CD4-positive, alpha-beta T cell treated with Interleukin-4 for 4 hours (primary cell): Measurements from ENCODE around the gene MYH13.

ENCODE experiments used
- DNase-seq: peaks from one replicate; pipeline ENCODE4 v3.0.0-alpha.2; 2020

The MYH13 gene

DNA sequence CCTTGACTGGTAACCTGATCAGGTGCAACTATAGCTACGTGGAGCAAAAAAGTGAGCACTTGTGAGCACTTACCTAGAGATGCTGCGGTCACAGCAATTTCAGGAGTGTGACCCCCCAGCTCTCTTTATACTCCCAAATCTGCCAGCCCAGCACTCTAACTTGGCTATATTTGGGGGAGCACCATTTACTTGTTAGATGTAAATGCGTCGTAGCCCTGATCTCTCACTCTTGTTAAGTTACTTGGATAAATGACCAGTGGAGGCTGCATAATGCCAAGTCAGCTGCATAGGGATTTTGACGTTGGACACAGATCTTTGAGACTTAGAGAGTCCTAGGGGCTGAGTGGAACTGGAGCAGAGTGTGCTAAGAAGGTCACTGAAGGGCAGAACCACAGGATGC, at the start of gene MYH13:
TSS of gene MYH13 (minus strand) at position 101 of the 400 bp plus-strand sequence. CDS start 8,476 bp downstream, outside the sequence.
- DNase-seq: no peak

DNA sequence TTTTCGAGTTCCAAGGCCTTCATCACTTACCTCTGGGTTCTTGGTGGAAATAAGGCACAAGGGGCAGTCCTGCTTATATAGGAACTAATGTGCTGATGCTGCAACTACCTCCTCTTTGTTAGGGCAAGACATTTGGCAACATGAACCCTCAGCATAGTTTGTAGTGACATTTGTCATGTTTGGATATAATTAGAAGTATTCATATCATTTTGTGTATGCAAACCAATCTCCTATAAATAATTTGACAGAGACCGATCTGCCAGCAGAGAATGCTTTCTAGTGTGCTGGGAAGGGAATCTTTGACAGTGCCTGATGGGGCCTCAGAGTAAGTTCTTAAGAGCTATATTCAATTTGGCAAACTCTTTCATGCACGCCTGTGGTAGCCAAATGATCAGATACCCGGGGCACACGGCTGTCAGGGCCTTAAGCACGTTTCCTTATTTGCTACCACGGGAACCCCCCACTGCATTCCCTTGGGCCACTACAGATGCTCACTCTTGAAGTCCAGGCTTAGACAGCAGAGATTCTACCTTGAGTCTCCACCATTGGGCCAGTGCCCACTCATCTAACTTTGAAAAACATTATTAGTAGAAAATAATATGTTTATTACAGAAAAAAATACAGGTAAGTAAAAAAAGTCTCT, 49.2 kb upstream of the MYH13 start, which contains the start of gene MYH8:
TSS of gene MYH8 (minus strand) at position 51 of the 643 bp plus-strand sequence. CDS start 1,723 bp downstream, outside the sequence.
- no peak for DNase-seq

DNA sequence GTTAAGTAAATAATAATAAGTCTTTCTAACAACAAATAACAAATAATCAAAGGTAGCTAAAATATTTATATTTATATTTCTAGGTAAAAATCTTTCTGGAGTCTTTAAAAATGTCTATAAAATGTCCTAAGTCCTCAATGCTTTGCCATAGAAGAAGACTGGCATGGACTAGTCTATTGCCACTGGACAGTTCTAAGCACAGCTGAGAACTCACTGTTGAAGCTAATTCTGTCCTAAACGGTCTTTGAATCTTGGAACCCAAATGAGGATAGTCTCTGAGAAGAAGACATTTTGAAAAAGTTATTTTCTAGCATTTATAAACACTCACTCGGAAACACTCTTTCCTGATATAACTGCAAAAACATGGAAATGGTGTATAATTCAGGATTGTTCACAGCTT, 48.4 kb upstream of the MYH13 start:
- no peak for DNase-seq

DNA sequence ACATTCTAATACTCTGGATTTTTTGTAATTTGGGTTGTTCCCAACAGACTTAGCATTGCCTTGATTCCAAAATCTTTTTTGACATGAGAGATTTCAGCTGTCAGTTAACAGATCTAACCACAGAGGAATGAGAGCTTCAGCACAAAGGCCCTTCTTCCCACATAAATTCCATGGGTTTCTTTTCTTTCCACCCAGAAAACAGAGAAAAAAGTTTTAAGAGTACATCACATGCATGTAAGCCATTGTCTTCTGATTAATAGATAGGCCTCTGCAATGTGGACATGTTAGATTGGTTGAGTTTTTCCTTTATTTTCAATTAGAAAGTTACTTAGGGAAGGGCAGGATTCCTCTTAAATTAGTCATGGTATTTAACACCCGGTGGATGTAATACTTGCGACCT, 48.0 kb upstream of the MYH13 start:
- DNase-seq: no peak

DNA sequence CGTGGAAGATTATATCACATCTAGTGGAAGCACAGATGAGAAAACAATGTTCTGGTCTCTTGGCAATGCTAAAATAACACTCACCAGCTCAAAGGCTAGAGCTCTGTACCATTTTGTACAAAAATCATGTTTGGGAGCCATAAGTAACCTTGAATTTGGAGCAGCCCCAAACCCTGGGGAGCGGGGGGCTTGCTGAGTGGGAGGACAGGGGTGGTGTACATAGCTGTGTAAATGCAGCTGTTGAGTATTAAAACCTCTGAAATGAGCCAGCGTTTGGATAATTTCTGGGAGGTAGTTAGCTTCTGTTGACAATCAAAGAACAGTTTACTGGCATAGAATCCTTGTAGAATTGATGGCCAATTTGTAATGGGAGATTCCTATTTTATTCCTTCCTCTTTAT, 44.6 kb upstream of the MYH13 start:
- no peak for DNase-seq

DNA sequence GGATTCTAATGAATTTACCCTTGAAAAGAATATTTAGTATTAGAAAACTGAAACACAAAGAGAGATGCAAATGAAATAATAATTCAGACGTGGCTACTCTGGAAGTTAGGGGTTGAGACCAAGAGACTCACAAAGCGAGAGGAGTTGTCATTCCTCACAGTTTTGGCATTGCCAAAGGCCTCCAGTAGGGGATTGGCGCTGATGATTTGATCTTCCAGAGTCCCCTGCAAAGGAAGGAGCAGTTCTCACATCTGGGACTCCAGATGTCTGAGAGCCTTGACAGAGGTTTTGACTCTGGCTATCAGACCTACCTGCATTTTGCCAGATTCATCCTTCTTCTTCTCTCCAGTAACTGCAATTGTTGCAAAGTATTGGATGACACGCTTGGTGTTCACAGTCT, 42.4 kb upstream of the MYH13 start:
- DNase-seq: no peak

DNA sequence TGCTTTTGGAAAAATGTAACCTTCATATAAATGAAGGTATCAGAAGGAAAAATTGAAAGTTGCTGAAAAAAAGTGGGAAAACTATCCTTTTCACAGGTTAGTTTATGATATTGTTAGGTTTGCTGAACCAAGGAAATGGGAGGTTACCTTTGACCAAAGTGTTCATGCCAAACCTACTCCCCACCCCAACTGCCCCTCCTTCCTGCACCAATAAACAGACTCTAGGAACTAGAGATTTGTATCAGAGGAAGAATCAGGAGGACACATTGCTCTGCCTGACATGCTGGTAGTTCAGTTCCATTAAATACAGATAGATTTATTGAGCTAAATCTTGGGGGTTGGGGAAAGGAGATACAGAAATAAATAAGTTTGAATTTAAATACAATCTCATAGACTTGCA, 30.8 kb upstream of the MYH13 start:
- DNase-seq: no peak

DNA sequence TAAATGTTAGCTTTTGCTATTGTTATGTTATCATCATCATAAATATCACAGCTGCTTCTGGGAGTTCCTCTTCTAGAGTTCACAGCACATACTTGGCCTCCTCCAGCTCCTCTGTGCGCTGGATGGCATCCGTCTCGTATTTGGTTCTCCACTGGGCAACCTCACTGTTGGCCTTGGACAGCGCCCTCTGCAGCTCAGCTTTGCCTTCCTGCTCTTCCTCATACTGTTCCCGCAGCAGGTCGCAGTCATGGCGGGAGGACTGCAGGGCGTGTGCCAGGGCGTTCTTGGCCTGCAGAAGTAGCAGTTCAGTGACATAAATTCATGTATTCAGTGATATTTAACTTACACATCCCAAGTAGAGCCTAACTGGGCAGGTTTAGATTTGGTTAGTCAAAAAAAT, 25.5 kb upstream of the MYH13 start:
- no peak for DNase-seq

DNA sequence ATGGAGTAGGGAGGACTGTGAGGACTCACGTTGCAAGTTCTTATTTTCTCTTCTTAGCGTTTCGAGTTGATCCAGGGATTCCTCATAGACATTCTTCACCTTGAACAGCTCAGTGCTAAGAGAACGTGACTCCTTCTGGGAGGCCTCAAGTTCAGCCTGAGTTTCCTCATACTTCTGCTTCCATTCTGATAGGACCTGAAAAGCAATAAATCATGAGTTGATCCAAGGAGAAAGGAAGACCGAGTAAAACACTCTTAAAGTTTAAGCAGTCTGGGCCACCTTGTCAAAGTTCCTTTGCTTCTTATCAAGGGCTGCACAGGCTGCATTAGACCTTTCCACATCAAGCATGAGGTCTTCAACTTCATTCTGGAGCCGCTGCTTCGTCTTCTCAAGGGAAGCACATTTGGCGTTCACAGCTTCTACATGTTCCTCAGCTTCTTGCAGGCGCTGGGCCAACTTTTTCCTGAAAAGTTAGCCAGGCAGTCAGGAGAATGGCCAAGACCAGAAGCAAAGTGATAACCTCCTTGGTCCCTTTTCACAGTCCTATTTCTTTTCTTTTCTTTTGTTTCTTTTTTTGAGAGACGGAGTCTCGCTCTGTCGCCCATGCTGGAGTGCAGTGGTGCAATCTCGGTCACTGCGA, 23.8 kb upstream of the MYH13 start:
- DNase-seq: no peak

DNA sequence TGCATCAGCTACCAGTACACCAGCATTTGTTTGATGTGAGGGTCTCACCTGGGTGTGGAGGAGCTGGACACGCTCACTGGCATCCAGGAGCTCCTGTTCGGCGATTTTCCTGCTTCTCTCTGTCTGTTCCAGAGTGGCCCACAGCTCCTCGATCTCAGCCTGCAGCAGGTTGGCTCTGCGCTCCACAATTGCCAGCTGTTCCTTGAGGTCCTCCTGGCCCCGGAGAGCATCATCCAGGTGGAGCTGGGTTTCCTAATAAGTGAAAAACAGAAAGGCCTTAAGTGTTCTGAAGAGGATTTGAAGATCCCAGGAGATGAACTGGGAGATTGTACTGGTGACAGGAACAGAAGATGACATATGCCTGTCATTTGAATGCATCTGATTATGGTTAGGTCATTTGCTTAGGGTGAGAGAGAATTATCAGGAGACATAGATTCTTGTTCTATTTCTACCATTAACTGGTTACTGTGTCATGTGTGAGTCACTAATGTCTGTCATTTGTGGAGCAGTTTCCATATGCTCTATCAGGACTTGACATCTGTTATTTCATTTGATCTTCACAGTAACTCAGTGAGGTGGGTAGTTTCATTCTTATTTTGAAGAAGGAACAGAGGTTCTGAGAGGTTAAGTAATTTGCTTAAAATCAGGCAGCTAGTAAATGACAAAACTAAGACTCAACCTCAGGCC, 21.5 kb upstream of the MYH13 start:
- DNase-seq: no peak

DNA sequence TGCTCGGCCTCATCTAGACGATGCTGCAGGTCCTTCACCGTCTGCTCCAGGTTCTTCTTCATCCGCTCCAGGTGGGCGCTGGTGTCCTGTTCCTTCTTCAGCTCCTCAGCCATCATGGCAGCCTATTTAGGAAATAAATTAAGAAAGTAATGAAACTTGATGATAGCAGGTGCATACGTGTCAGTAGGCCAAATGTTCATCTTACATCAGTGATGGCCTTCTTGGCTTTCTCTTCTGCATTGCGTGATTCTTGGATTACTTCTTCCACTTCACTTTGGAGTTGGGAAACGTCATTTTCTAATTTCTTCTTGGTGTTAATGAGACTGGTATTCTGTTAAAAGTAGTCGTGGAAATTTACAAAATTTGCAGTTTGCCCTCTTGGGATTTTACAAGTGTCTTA, 20.1 kb upstream of the MYH13 start:
- no peak for DNase-seq

DNA sequence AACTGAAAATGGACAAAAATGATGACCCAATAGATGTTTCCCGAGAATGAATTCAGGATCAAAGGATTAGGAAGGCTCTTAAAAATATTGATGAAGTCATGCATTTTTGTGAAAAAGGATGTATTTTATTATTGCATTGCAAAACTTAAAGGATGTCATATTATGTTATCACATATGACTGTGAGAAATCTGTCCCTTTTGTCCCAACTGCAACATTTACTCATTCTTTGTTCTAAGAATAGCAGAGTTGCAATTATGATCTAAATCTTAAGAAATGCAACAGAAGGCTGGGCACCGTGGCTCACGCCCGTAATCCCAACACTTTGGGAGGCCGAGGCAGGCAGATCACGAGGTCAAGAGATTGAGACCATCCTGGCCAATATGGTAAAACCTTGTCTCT, 13.1 kb upstream of the MYH13 start:
- DNase-seq: no peak

DNA sequence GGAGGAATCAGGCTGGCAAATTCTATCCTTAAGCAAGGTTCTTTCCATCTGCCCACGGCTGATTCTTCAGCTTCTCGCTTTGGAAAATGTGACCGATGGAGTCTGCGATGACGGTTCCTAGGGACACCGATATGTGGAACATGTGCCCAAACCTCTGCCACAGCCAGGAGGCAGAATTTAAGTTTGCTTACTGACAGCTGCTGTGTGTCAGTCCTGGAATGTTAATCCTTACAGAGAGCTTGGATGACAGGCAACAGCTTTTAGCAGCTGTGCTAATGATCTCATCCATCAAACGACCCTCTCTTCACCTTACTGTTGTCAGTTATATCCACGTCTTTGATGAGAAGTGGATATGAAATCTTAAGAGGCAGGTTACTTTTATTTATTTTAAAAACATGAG, 11.4 kb upstream of the MYH13 start:
- DNase-seq: no peak

DNA sequence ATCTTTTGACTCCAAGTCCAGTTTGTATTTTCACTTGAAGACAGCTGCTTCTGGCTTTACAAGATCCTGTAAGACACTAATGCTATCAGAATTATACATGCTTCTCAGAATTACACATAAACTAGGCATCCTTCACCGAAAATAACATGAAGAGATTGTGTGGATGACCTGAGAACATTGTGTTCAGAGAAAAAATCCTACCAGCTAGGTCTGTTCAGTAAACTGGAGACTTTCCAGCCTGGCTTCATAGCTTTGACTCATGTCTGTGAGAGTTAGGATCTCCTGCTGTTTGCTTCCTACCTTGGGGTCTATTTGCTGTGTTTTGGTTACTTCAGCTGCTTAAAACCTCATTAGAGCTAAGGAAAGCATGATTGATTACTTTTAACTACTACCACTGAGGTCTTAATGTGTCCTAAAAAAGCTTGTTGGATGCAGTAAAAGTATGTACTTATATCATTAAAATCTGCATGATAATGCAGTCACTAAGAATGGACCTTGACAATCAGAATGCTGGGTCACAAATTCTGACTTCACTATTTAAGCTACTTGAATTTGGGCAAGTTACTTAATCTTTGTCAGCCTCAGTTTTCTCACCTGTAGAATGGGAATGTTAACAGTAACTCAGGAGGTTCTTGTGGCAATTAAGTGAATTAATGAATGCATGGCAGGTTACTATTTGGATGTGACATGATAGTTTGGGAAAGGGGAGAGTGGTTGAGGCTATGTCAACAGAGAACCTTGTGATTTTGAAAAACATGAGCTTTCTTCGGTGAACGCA, 8.0 kb upstream of the MYH13 start:
- no peak for DNase-seq

DNA sequence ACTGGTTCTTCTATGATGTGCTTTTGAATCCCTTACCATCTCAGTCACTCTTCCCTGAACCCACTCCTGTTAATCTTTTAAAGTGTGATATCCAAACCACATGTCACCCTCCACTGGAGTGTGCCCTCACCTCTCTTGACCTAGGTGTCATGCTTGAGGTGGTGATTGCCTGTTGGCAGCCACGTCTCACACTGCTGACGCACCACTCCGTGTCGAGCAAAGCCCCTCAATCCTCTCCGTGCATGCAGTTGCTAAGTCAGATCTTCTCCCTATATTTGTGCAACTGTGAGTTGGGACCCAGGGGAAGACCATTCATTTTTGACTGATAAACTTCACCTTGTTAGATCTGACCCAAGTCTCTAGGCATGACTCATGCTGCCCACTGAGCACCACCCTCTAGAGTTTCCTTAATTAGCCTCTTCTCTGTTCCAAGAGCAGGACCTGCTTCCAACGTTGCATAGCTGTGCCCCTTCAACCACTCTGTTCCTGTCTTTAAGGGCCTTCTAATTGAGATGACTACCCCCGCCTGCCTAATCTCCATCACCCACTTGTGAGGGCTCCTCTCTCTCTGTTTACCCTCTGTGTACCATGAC, 2.7 kb downstream of the MYH13 start:
- no peak for DNase-seq

DNA sequence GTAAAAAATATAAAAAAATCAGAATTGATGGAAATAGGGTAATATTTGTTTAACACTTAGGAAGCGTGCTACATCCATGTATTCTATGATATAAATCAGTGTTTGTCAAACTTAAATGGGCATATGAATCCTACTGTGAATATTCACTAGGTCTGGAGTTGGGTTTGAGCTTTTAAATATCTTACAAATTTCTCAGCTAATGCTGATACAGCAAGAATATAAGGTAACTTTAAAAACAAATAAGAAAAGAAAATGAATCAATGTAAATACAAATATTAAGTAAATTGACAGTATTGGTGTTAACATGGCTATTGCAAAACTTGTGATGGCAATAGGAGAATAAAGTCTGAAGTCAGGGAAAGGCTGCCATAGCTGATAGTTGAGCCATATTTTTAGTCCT, 3.6 kb downstream of the MYH13 start:
- DNase-seq: no peak

DNA sequence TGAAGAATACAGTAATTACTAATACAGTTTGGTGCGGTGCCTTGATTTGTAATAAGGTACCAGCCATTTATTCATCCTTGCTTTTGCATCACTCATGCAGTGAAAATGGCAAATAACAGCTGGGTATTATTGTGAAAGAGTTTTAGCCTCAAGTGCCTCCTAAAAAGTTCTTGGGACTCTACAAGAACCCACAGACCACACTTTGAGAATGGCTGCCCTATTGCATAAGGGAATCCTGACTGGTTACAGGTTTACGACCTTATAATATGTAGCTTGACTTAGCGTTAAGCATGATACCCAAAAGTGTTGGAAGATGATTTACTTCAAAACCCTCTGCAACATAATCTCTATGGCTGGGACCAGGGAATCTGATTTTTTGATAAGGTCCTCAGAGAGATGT, 4.2 kb downstream of the MYH13 start:
- DNase-seq: no peak

DNA sequence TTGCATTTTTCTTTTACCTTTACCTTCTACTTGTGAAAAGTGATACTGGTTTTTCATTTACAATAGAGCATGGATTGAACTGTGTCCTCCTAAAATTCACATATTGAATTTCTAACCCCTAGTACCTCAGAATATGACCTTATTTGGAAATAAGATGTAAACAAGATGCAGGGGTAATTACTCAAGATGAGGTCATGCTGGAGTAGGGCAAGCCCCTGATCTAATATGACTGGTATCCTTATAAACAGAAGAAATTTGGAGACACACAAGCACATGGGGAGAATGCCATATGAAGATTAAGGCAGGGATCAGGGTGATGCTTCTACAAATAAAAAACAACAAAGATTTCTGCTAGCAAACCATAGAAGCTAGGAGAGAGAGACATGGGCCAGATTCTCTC, 12.2 kb downstream of the MYH13 start:
- no peak for DNase-seq

DNA sequence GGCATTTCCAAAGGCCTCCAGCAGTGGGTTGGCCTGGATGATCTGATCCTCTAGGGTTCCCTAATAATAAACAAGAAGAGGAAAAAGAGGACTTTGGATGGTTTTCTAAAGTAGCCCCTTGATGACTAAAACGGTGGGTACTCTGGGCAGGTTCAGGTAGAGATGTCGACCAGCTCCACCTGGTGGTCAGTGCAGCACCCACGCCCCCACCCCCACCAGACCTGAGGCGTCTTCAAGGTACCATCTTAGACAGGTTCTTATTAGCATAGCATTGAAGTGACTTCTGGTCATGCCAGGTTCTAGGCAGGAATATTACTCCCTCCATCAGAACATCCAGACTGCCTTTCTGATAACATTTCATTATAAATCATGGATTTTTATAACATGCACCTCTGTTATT, 15.0 kb downstream of the MYH13 start:
- peak; percentile 11 for DNase-seq

DNA sequence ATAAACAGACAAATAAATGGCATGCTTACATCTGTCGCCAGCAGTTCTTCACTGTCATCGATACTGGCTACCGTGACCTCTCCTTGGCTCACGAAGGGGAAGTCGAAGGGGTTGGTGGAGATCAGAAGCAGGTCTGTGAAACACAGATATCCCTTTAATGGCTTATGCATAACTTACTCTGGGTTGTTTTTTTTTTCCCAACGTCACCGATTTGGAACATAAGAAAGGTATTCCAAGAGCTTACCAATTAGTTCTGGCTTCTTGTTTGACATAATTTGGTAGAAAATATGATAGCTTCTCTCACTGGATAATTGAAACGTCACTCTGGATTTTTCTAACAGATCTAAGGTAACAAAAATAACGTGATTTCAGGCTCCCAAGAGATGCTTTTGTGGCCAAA, 18.2 kb downstream of the MYH13 start:
- DNase-seq: no peak

DNA sequence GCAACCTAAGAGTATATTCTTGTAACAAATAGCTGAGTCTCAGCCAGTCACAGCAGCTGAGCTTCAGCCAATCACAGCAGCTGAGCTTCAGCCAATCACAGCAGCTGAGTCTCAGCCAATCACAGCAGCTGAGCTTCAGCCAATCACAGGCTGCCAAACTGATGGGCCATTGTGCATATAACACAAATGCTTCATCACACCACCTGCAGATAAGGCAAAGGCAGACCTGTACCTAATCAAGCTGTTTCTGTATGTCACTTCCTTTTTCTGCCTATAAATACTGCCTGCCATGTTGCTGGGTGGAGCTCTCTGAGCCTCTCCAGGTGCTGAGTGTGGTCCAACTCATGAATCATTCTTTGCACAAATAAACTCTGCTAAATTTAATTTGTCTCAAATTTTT, 19.9 kb downstream of the MYH13 start:
- DNase-seq: no peak

DNA sequence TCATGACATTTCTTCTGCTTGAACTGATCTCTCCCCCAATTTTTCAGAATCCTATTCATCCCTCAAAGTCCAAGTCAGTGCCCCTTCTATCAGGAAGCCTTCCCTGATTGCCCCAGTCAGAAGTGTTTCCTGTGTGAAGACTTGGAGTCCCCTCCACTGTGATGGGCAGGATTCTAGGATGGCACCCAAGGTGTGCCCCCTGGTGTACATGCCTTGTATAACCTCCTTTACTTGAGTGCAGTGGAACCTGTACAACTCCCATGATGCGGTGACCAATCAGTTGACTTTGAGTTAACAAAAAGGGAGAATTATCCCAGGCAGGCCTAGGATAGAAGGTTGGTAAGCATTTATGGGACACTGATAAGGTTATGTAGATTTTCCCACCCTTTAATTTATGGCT, 23.4 kb downstream of the MYH13 start:
- no peak for DNase-seq

DNA sequence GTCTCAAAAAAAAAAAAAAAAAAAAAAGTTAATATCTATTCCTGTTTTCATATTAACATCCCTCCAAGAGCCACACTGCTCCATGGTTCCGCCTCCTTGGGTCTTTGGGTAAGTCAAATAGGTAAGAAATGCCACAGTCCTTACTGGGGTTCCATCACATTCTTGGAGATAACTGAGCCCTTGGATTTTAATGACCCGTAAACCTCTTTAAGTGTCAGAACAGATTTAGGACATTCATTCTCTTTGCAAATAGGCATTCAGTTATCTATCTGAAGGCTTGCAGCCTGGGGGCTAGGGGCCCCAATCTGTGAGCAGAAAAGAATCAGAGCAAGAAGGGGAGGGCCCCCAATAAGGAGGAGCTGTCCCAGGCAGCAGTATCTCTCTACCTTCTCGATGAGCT, 28.0 kb downstream of the MYH13 start:
- DNase-seq: no peak
